ENCODE measurements around the gene STAT1.

The STAT1 gene

DNA sequence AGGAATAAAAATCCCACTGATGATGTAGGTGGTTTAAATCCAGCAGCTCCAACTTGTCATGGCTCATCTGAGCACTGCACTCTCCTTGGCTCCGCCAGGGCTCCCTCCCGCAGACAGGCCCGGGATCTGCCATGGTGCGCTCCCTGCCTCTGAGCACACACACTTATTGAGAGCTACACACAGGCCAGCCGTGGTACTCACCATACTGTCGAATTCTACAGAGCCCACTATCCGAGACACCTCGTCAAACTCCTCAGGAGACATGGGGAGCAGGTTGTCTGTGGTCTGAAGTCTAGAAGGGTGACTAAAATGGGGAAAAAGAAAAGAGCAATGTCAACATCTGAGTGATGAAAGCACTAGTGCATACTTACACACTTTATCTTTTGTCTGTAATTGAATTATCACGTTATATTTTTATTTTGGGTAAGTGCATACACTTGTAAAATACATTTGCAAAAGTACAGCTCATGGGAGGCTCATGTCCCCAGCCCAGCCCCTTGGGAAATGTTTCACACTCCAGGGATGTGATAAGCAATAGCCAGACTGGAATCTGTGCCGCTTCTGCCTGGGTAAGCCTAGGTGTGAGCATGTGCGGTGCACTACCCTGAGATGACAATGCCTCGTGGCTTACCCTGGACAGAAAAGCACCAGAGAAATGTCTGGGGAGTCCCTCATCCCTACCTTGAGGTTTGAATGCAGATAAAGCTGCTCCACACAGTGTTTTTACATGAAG, 39.2 kb downstream of the STAT1 start:
- ATAC-seq: no peak
- TF ChIP-seq BACH2 (CRISPR knock-in tag; IDR thresholded peaks at IDR 0.05; ENCODE audit: borderline replicate concordance): no peak
- TF ChIP-seq, protein P1, sequence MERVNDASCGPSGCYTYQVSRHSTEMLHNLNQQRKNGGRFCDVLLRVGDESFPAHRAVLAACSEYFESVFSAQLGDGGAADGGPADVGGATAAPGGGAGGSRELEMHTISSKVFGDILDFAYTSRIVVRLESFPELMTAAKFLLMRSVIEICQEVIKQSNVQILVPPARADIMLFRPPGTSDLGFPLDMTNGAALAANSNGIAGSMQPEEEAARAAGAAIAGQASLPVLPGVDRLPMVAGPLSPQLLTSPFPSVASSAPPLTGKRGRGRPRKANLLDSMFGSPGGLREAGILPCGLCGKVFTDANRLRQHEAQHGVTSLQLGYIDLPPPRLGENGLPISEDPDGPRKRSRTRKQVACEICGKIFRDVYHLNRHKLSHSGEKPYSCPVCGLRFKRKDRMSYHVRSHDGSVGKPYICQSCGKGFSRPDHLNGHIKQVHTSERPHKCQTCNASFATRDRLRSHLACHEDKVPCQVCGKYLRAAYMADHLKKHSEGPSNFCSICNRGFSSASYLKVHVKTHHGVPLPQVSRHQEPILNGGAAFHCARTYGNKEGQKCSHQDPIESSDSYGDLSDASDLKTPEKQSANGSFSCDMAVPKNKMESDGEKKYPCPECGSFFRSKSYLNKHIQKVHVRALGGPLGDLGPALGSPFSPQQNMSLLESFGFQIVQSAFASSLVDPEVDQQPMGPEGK (CRISPR knock-in tag; IDR thresholded peaks at IDR 0.05; ENCODE audit: borderline replicate concordance): no peak
- no peak for TF ChIP-seq ARNTL (CRISPR knock-in tag; IDR thresholded peaks at IDR 0.05; ENCODE audit: borderline replicate concordance, low read depth)
- TF ChIP-seq ZFP3 (CRISPR knock-in tag; IDR thresholded peaks at IDR 0.05): no peak
- no peak for TF ChIP-seq PPARA (CRISPR knock-in tag; IDR thresholded peaks at IDR 0.05; ENCODE audit: borderline replicate concordance)
- TF ChIP-seq TOX (CRISPR knock-in tag; IDR thresholded peaks at IDR 0.05; ENCODE audit: borderline replicate concordance): no peak
- TF ChIP-seq GLIS3 (CRISPR knock-in tag; IDR thresholded peaks at IDR 0.05): no peak
- TF ChIP-seq ZNF70 (CRISPR knock-in tag; IDR thresholded peaks at IDR 0.05): no peak
- TF ChIP-seq, protein P2, sequence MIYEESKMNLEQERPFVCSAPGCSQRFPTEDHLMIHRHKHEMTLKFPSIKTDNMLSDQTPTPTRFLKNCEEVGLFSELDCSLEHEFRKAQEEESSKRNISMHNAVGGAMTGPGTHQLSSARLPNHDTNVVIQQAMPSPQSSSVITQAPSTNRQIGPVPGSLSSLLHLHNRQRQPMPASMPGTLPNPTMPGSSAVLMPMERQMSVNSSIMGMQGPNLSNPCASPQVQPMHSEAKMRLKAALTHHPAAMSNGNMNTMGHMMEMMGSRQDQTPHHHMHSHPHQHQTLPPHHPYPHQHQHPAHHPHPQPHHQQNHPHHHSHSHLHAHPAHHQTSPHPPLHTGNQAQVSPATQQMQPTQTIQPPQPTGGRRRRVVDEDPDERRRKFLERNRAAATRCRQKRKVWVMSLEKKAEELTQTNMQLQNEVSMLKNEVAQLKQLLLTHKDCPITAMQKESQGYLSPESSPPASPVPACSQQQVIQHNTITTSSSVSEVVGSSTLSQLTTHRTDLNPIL (CRISPR knock-in tag; IDR thresholded peaks at IDR 0.05; ENCODE audit: low read depth): no peak
- no peak for TF ChIP-seq ZFP30 (CRISPR knock-in tag; IDR thresholded peaks at IDR 0.05)
- TF ChIP-seq, protein P3, sequence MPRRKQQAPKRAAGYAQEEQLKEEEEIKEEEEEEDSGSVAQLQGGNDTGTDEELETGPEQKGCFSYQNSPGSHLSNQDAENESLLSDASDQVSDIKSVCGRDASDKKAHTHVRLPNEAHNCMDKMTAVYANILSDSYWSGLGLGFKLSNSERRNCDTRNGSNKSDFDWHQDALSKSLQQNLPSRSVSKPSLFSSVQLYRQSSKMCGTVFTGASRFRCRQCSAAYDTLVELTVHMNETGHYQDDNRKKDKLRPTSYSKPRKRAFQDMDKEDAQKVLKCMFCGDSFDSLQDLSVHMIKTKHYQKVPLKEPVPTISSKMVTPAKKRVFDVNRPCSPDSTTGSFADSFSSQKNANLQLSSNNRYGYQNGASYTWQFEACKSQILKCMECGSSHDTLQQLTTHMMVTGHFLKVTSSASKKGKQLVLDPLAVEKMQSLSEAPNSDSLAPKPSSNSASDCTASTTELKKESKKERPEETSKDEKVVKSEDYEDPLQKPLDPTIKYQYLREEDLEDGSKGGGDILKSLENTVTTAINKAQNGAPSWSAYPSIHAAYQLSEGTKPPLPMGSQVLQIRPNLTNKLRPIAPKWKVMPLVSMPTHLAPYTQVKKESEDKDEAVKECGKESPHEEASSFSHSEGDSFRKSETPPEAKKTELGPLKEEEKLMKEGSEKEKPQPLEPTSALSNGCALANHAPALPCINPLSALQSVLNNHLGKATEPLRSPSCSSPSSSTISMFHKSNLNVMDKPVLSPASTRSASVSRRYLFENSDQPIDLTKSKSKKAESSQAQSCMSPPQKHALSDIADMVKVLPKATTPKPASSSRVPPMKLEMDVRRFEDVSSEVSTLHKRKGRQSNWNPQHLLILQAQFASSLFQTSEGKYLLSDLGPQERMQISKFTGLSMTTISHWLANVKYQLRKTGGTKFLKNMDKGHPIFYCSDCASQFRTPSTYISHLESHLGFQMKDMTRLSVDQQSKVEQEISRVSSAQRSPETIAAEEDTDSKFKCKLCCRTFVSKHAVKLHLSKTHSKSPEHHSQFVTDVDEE (CRISPR knock-in tag; IDR thresholded peaks at IDR 0.05): no peak
- TF ChIP-seq ZNF8 (CRISPR knock-in tag; IDR thresholded peaks at IDR 0.05): no peak
- no peak for TF ChIP-seq ZNF565 (CRISPR knock-in tag; conservative IDR thresholded peaks at IDR 0.05; ENCODE audit: low read depth)
- no peak for TF ChIP-seq CSRNP3 (CRISPR knock-in tag; IDR thresholded peaks at IDR 0.05)
- no peak for TF ChIP-seq ESRRG (CRISPR knock-in tag; IDR thresholded peaks at IDR 0.05)
- no peak for TF ChIP-seq OSR1 (CRISPR knock-in tag; IDR thresholded peaks at IDR 0.05)
- no peak for TF ChIP-seq SNAI2 (CRISPR knock-in tag; IDR thresholded peaks at IDR 0.05)
- no peak for TF ChIP-seq ISL1 (CRISPR knock-in tag; IDR thresholded peaks at IDR 0.05)
- no peak for TF ChIP-seq POU6F1 (CRISPR knock-in tag; IDR thresholded peaks at IDR 0.05; ENCODE audit: borderline replicate concordance, low read depth)
- no peak for TF ChIP-seq RARB (CRISPR knock-in tag; IDR thresholded peaks at IDR 0.05)

- ATAC-seq: no peak
- TF ChIP-seq SNAI2 (CRISPR knock-in tag; IDR thresholded peaks at IDR 0.05): no peak
- TF ChIP-seq ZFP3 (CRISPR knock-in tag; IDR thresholded peaks at IDR 0.05): no peak
- no peak for TF ChIP-seq ZNF8 (CRISPR knock-in tag; IDR thresholded peaks at IDR 0.05)
- no peak for TF ChIP-seq ZFP30 (CRISPR knock-in tag; IDR thresholded peaks at IDR 0.05)
- no peak for TF ChIP-seq TOX (CRISPR knock-in tag; IDR thresholded peaks at IDR 0.05; ENCODE audit: borderline replicate concordance)
- TF ChIP-seq, protein P1 (CRISPR knock-in tag; IDR thresholded peaks at IDR 0.05; ENCODE audit: borderline replicate concordance): no peak
- TF ChIP-seq, protein P2 (CRISPR knock-in tag; IDR thresholded peaks at IDR 0.05; ENCODE audit: low read depth): no peak
- TF ChIP-seq TCF4 (CRISPR knock-in tag; IDR thresholded peaks at IDR 0.05; ENCODE audit: borderline replicate concordance): no peak
- no peak for TF ChIP-seq ZNF70 (CRISPR knock-in tag; IDR thresholded peaks at IDR 0.05)
- no peak for TF ChIP-seq ZC3H10 (CRISPR knock-in tag; IDR thresholded peaks at IDR 0.05)
- TF ChIP-seq CSDC2 (CRISPR knock-in tag; IDR thresholded peaks at IDR 0.05): no peak
- TF ChIP-seq ISL1 (CRISPR knock-in tag; IDR thresholded peaks at IDR 0.05): no peak
- no peak for TF ChIP-seq GLIS3 (CRISPR knock-in tag; IDR thresholded peaks at IDR 0.05)
- no peak for TF ChIP-seq BACH2 (CRISPR knock-in tag; IDR thresholded peaks at IDR 0.05; ENCODE audit: borderline replicate concordance)
- no peak for TF ChIP-seq CSRNP3 (CRISPR knock-in tag; IDR thresholded peaks at IDR 0.05)
These were observed 40.0 kb downstream of the STAT1 start for GRCh38 chr2:190973726-190974628.
